ENCODE data around the gene DISC1.

The DISC1 gene

DNA sequence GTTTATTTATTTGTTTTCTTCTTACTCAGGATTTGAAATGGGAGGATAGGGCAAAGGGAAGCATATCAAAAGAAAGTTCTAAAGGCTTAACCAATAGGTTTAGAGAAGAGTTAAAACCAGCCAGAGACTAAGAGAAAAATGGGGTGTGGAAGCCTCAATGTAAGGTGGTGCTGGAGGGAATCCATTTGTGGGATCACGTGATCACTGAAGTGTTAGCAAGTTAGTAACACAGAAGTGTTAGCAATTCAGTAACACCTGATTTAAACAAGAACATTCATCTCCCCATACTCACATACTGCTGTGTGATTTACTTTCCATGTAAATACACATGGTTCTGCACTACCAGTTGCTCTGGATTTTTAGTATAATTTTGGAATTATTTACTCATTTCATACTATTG lies 451.2 kb downstream of the DISC1 start:
- DNase-seq = no peak

DNA sequence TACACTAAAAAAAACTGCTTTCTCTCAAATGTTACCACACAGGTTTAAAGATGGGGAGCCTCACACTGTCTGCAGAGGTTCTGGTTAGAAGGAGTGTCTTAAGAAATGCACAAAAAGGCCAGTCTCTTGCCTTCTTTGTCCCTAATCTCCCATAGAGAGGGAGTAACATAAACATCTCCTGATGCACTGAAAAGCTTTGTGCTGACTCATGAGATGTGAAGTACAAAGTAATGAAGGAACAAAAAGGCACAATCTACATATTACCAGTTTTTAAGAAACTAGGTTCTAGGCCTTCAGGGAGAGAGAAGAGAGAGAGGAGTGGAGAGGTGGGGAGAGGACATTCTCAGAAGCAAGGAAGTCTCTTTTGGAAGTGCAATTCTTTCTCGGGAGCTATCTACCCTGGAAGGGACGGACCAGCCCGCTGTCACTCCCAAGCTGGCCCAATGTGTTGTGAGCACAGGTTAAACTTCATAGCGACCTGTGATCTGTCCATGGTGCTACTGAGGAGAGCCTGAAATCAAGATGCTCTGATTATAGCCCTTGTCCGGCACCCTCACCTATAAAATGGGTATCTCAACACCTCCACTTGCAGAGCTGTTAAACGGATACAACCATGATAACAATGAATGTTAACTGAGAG lies 458.1 kb downstream of the DISC1 start:
- DNase-seq = peak in 1 of 2 experiments; percentile 22

DNA sequence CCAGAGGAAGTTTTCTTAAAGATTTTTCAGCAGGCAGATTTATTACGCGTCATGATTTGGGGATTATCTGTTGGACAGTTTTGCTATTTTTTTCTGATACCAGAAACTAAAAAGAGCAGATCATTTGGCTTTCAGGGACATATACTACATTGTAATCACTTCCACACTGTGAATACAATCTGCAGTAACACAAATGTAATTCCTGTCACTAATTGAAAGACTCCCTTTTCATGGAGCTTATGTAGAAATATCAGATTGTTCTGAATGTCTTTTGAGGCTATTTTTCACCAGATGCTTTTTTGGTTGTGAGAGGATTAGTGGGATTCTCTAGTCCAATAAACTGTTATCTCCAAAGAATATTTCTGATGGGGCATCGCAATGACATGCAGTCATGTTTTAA lies 464.2 kb downstream of the DISC1 start:
- DNase-seq = no peak

Measured in Kasumi-1 (cell line).